ENCODE data around the gene EVA1B. TPM values are rescaled to one million over a fixed set of nuclear protein-coding genes. Genes with fewer than 3 reads are reported as not detected.
A peak's percentile ranks its signal among the peaks of the same experiment; 100 is the strongest.

Gene EVA1B
- total RNA-seq, 3 donors from 2014 or later (not counting 1 experiment from before 2014, with no cell fraction given) = 4.0 to 8.0 (median 4.9) TPM

DNA sequence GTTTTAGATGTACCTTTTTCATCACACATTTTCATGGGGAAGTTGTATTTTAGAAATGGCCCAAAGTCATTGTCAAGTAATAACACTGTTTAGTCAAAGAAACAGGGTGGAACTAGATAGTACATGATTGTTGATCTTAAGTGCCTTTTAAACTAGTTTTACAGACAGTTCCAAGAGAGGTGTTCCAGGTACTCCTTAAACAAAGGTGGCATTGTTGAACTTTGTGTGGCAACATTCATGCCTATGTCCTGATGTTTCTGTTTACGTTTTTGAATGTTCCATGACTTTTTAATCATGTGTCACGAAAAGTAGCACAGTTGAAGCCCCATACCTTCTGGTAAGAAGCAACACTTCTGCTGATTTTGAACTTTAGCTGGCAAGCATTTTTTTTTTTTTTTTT is 26.4 kb downstream of the EVA1B start:
- H3K36me3 Mint-ChIP-seq = no peaks in the 10 kb centered on the region
- Histone ChIP-seq H3K9me3 (ENCODE audit: control insufficient read depth, insufficient read depth, low read length) (no peaks in the 10 kb centered on the region), H3K4me1 (ENCODE audit: control insufficient read depth, insufficient read depth, low read length) (no peaks in the 10 kb centered on the region), H3K27ac (ENCODE audit: low read length) (no peak overlapping the region), H3K4me3 (ENCODE audit: low read length) (no peak overlapping the region), H3K36me3 (ENCODE audit: control insufficient read depth, insufficient read depth, low read length) (peaks cover 78% of the 10 kb centered on the region), H3K27me3 (ENCODE audit: control insufficient read depth, insufficient read depth, low read length) (no peaks in the 10 kb centered on the region)
- intact Hi-C loops (cut with micrococcal nuclease) = no loop called here
- H3K9me3 Mint-ChIP-seq = no peaks in the 10 kb centered on the region
- peak overlapping the region in 1 of 2 donors; percentile 43 for H3K27ac Mint-ChIP-seq
- no peak for TF ChIP-seq CTCF (IDR thresholded peaks at IDR 0.05)
- peaks cover 0 to 12% of the 10 kb centered on the region in 2 donors for H3K4me1 Mint-ChIP-seq
- DNase-seq = no peak
- 97% methylated on average over 2 of the region's 2 CpGs for WGBS (ENCODE audit: insufficient coverage)
- no peak for ATAC-seq
- no peak overlapping the region for H3K4me3 Mint-ChIP-seq
- H3K27me3 Mint-ChIP-seq (ENCODE audit: low read depth in 2 of 2) = no peaks in the 10 kb centered on the region

GRCh38 chr1:36295390-36295789 is 28.1 kb downstream of the EVA1B start:
- intact Hi-C loops (cut with micrococcal nuclease) = no loop called here
- DNase-seq = no peak
- H3K27me3 Mint-ChIP-seq (ENCODE audit: low read depth in 2 of 2) = no peaks in the 10 kb centered on the region
- Histone ChIP-seq H3K4me1 (ENCODE audit: control insufficient read depth, insufficient read depth, low read length) (no peaks in the 10 kb centered on the region), H3K27me3 (ENCODE audit: control insufficient read depth, insufficient read depth, low read length) (no peaks in the 10 kb centered on the region), H3K36me3 (ENCODE audit: control insufficient read depth, insufficient read depth, low read length) (peaks cover 78% of the 10 kb centered on the region), H3K27ac (ENCODE audit: low read length) (no peak overlapping the region), H3K9me3 (ENCODE audit: control insufficient read depth, insufficient read depth, low read length) (no peaks in the 10 kb centered on the region), H3K4me3 (ENCODE audit: low read length) (no peak overlapping the region)
- peaks cover 0 to 15% of the 10 kb centered on the region in 2 donors for H3K4me1 Mint-ChIP-seq
- 96% methylated on average over 2 of the region's 2 CpGs for WGBS (ENCODE audit: insufficient coverage)
- ATAC-seq = no peak
- no peaks in the 10 kb centered on the region for H3K9me3 Mint-ChIP-seq
- TF ChIP-seq CTCF (IDR thresholded peaks at IDR 0.05) = no peak
- peak overlapping the region in 1 of 2 donors; percentile 58 for H3K27ac Mint-ChIP-seq
- H3K36me3 Mint-ChIP-seq = no peaks in the 10 kb centered on the region
- H3K4me3 Mint-ChIP-seq = no peak overlapping the region

GRCh38 chr1:36287595-36287994 is 35.9 kb downstream of the EVA1B start:
- peaks cover 28% of the 10 kb centered on the region for H3K36me3 Mint-ChIP-seq
- H3K9me3 Mint-ChIP-seq = no peaks in the 10 kb centered on the region
- no peak for ATAC-seq
- no peaks in the 10 kb centered on the region for H3K4me1 ChIP-seq (ENCODE audit: control insufficient read depth, insufficient read depth, low read length)
- H3K27me3 ChIP-seq (ENCODE audit: control insufficient read depth, insufficient read depth, low read length) = no peaks in the 10 kb centered on the region
- H3K9me3 ChIP-seq (ENCODE audit: control insufficient read depth, insufficient read depth, low read length) = no peaks in the 10 kb centered on the region
- H3K4me1 Mint-ChIP-seq = peaks cover 11 to 22% of the 10 kb centered on the region in 2 donors
- H3K27ac Mint-ChIP-seq = peak overlapping the region in 1 of 2 donors; percentile 15
- 94% methylated on average over 5 of the region's 5 CpGs for WGBS (ENCODE audit: insufficient coverage)
- no peak overlapping the region for H3K4me3 Mint-ChIP-seq
- no peak overlapping the region for H3K27ac ChIP-seq (ENCODE audit: low read length)
- H3K27me3 Mint-ChIP-seq (ENCODE audit: low read depth in 2 of 2) = no peaks in the 10 kb centered on the region
- intact Hi-C loops (cut with micrococcal nuclease) = loop anchor here (10.0 kb wide), 1 partner anchor 63 kb away; the partner anchor contains the start of gene THRAP3
- no peak for TF ChIP-seq CTCF (IDR thresholded peaks at IDR 0.05)
- H3K36me3 ChIP-seq (ENCODE audit: control insufficient read depth, insufficient read depth, low read length) = peaks cover 93% of the 10 kb centered on the region
- H3K4me3 ChIP-seq (ENCODE audit: low read length) = no peak overlapping the region
- no peak for DNase-seq

DNA sequence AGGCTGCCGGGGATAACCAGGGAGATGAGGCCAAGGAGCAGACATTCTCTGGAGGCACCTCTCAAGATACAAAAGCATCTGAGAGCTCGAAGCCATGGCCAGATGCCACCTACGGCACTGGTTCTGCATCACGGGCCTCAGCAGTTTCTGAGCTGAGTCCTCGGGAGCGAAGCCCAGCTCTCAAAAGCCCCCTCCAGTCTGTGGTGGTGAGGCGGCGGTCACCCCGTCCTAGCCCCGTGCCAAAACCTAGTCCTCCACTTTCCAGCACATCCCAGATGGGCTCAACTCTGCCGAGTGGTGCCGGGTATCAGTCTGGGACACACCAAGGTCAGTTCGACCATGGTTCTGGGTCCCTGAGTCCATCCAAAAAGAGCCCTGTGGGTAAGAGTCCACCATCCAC is 36.6 kb downstream of the EVA1B start:
- Mint-ChIP-seq H3K27me3 (ENCODE audit: low read depth in 2 of 2) (no peaks in the 10 kb centered on the region), H3K27ac (no peak overlapping the region), H3K4me3 (no peak overlapping the region), H3K4me1 (peaks cover 11 to 22% of the 10 kb centered on the region in 2 donors), H3K9me3 (no peaks in the 10 kb centered on the region), H3K36me3 (peaks cover 30% of the 10 kb centered on the region)
- Histone ChIP-seq H3K9me3 (ENCODE audit: control insufficient read depth, insufficient read depth, low read length) (no peaks in the 10 kb centered on the region), H3K4me3 (ENCODE audit: low read length) (no peak overlapping the region), H3K27ac (ENCODE audit: low read length) (no peak overlapping the region), H3K4me1 (ENCODE audit: control insufficient read depth, insufficient read depth, low read length) (no peaks in the 10 kb centered on the region), H3K36me3 (ENCODE audit: control insufficient read depth, insufficient read depth, low read length) (peaks cover 89% of the 10 kb centered on the region), H3K27me3 (ENCODE audit: control insufficient read depth, insufficient read depth, low read length) (no peaks in the 10 kb centered on the region)
- no peak for TF ChIP-seq CTCF (IDR thresholded peaks at IDR 0.05)
- DNase-seq (no peak), ATAC-seq (no peak)
- intact Hi-C loops (cut with micrococcal nuclease) = loop anchor here (10.0 kb wide), 1 partner anchor 62 kb away; the partner anchor contains the start of gene THRAP3
- WGBS (ENCODE audit: insufficient coverage) = 97% methylated on average over 13 of the region's 13 CpGs
